NCI-H2227 (cell line): Measurements from ENCODE around the gene FAP.
A peak's percentile ranks its signal among the peaks of the same experiment; 100 is the strongest.

Experiments used
- DNase-seq: peaks from one replicate; lab custom pipeline; 2025; ENCODE audit not compliant: unreplicated experiment; lab: John Stamatoyannopoulos, UW

The FAP gene

DNA sequence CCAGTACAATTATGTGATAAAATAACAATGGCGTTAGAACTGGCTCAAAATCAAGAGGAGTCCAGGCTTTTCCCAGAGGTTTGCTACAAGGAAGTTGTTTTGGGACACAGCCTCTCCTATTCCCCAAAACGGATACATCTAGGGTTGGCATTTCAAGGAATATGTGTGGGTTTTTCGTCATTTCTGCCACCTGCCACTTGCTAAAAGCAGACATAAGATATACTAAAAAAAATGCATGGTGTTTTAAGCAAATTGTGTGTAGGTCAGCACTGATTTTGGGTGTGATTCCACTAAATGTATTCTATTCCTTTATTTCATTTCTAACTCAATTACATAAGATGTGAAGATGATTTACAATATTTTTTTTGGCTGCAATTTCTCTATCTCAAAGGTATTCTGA lies 54.8 kb downstream of the FAP start:
- no peak for DNase-seq

GRCh38 chr2:162185541-162186232 lies 57.6 kb downstream of the FAP start:
- DNase-seq = no peak

DNA sequence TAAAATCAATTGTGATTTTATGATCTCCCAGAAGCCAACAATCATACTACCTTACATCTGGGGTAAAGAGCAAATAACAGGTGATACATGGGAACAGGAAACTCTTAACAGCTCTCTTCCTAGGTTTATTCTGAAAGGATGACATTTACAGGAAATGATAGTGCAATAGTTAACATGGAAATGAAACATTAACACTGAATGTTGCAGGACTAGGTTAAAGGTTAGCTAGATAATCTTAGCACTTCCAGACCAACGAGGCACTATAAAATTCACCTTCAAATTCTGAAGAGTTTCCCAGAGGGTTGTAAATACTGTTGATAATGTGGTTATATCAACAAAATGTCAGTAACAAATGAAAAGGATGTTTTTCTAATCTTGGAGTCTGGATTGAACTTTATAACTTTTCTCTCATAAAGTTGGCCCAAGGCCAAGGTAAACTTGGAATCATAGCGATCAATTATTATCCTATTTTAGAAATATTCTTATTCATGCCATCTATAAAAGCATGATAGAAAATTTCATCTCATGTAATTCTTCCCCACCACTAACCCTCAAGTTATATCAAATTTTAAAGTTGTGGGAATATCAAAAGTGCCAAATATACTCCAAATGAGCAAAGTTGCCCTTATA lies 58.3 kb downstream of the FAP start:
- no peak for DNase-seq

DNA sequence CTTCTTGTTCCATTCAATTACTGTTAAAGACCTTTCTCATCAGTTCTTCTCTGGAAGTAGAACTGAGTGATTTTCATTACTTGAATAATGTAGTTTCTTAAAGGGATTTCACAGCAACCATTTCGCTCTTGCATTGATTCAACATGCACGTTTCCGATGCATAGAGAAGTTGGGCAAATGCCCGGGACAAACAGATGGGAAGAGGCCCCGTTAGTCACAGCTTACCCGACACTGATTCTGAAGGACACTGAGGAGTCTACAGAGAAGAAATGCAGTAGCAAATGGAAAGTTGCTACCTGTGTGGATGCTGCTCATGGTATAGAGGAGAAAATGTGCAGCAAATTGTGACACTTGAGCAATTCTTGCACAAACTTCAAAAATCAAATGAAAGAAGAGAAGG lies 58.9 kb downstream of the FAP start:
- no peak for DNase-seq

DNA sequence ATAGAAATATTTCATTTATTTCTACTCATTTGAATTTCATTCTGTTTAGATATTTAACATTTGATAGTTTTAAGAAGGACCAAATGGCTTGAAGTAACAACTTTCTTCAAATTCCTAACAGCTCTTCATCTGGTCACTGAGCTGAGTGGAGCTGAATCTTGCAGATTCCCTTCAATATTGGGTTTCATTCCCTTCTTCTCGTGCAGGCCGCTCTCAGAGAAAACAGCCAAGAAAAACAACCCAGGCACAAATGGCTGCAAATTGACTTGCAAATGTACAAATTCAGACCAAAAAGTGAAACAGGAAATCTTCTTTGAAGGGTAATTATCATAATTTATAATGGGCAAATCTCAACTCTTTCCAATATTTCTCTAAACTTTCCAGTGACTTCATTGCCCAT lies 60.9 kb downstream of the FAP start:
- no peak for DNase-seq

DNA sequence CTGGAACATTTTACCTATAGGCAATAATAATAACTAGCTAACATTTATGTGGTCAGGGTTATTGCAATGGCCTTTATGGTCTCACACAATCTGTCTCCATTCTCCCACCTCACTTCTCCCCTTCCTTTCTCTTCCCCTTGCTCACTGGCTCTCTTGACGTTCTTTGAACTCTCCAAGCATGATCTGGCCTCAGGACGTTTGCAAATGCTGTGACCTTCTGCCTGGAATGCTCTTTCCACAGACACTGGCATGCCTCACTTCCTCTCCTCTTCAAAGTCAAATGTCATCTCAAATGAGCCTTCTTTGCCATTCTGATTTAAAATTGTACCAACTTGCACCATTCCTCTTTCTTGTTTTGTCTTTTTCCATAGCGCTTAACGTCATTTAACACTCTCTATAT lies 65.9 kb downstream of the FAP start:
- DNase-seq = no peak

- no peak for DNase-seq
Measured at GRCh38 chr2:162175714-162176113, 67.5 kb downstream of the FAP start.

- no peak for DNase-seq
Measured at GRCh38 chr2:162174746-162175145, 68.5 kb downstream of the FAP start.

- DNase-seq = peak; percentile 87
Measured at GRCh38 chr2:162172802-162173370, 70.4 kb downstream of the FAP start.

DNA sequence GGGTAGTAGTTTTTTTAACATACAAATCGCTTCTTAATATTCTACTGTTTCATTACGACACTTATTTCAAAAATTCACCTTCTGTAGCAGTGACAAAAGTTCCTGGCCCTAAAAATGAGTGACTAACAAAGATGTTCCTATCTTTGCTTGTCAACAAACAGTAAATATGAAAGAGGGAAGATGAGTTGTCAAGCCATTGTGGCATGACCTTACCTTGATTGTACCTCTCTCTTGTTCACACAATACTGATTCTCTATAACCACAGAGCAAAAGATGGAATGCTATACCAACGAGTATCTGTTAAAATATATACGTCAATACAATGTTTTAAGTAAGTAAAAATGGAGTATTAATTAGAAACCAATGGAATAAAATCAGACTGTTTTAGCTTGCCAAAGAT lies 76.5 kb downstream of the FAP start:
- DNase-seq = no peak

GRCh38 chr2:162166174-162166573 lies 77.1 kb downstream of the FAP start:
- DNase-seq = no peak

- DNase-seq = no peak
Measured at GRCh38 chr2:162164802-162165201, 78.4 kb downstream of the FAP start.

DNA sequence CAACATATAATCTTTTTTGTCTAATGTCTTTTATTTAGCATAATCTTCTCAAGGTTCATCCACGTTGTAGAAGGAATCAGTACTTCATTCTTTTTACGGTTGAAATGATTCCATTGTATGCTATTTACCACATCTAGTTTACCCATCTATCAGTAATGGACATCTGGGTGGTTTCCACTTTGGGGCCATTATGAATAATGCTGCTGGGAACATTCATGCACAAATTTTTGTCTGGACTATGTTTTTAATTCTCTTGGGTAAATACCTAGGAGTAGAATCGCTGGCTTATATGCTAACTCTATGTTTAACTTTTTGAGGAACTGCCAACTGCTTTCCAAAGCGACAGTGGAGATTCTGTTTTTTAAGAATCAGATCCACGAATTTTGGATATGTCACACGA lies 83.8 kb downstream of the FAP start:
- DNase-seq = no peak

GRCh38 chr2:162156149-162156548 lies 87.1 kb downstream of the FAP start:
- DNase-seq = no peak

- no peak for DNase-seq
Measured at GRCh38 chr2:162155093-162155492, 88.2 kb downstream of the FAP start.

DNA sequence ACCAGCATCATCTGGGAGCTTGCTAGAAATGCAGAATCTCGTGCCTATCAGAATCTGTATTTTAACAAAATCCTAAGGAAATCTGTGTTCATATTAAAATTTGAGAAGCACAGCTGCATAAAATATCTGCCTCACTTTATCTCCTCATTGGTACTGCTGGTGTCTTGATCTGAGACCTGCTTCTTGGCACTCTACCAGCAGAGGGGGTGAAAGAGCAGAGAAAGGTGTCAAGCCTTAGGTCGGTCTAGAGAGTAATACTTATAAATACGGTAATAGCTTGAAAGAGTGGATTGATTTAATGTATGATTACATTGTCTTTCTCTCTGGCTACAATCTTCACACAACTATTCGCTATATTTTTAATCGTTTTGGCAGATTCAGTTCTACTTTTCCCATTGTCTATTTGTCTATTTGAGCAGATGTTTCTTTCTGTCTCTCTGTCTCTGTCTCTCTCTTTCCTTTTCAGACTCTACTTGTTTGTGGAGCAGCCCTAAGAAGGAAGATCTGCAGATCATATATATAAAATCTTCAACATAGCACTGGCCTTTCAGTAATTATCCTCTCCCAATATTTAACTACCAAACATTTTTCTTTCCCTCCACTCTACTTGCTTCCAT lies 89.5 kb downstream of the FAP start:
- DNase-seq = peak; percentile 77

DNA sequence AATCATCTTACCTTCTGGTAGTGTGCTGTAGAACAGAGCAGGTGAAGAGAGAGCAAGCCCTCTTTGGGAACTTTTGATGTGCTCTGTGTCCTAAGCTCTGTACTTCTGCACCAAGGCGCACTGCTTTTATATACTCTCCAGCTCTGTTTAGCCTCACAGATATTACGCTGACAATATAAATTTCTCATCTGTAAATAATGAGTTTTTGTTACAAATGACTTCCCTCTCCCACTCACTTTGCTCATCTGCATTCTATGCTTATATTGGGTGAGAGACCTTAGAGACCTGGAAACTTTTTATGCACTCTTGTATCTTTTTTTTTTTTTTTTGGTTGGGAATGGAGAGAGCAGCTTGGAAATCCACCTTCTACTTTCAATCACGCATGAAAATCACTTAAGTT lies 91.1 kb downstream of the FAP start, which contains the start of gene GCG:
GCG (minus strand) TSS at position 101 of the 400 bp plus-strand sequence. CDS start 3,069 bp downstream, outside the sequence.
- no peak for DNase-seq

DNA sequence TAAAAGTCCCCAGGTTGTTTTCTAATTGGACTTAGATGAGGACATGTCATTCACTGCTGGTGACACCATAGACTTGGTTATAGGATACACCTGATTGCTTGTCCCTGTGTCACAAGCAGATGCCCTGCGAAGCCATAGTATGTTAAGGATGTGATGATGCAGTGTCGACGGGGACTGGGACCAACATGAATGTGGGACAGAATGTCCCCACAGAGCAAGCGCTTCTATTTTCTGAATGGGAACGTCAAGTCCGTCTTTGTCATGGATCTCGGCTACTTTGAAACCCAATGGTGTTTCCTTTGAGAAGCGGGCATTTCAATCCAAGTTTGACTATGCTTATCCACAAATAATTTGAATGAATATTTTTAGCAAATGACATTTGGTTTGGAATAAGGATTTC lies 93.3 kb downstream of the FAP start:
- no peak for DNase-seq

- no peak for DNase-seq
Measured at GRCh38 chr2:162149466-162149865, 93.8 kb downstream of the FAP start.

DNA sequence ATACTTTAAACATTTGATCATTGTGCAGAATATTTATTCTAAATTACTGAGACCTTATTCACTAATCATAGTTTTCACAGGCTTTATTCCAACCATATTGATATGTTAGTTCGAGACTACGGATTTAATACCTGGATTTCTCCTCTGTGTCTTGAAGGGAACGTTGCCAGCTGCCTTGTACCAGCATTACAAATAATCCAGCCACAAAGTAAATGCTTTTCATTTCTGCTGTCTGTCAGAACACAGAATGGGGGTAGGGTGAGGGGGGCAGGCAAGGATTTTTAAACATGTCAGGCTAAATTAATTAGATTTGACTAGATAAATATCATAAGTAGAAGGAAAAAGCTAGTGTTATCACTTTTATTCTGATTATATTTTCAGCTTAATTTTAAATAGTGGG lies 94.3 kb downstream of the FAP start:
- no peak for DNase-seq

GRCh38 chr2:162143969-162144368 lies 99.3 kb downstream of the FAP start:
- no peak for DNase-seq

DNA sequence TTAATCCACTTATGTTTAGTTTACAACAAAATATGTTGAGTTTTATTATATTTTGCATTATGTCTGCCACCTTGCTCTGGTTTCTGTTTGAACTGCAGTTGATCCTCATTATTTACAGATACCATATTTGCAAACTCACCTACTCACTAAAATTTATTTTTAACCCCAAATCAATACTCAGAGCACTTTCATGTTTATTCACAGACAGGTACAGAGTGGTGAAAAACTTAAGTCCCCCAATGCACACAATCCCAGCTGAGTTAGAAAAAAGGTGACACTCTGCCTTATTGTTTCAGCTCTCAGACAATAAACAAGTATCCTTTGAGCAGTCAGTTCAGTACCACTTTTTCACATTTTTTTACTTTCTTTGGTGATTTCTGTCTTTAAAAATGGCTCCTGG lies 104.9 kb downstream of the FAP start:
- DNase-seq = no peak
